Measurements from ENCODE around the gene CFAP300. TPM values are rescaled to one million over a fixed set of nuclear protein-coding genes. Genes with fewer than 3 reads are reported as not detected.

Gene CFAP300
- total RNA-seq, 1 donor from 2014 or later: 1.7 TPM

DNA sequence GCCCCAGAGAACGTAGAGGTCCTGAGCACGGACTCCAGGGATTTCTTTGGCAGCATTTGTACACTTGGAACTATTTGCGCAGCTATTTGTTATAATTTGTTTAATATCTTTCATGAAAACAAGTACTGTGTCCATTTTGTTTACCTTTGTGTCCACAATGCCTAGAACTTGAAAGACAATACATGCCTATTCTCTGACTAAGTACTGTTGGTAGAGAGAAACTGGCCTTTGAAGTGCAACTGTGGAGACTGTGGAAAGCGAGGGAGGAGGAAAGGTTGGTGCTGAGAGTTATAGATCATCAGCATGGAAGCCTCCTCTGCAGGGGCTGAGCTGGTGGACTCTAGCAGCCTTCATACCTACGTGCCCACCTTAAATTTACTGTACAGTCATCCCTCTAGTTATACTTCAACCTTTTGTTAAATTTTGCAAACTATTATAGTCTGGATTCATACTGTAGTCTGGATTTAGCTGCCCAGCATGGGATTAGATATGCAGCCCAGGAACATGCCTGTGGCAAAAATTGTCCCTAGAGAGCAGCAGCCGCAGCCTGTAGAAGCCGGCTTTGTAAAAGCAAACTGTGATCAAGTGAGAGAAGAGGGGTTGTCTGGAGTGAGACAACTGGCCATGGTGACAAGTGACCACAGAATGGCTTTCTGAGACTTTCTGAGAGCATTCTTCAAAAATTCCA is 38.8 kb downstream of the CFAP300 start:
- no peaks in the 10 kb centered on the region for H3K4me1 ChIP-seq
- TF ChIP-seq, protein P1, sequence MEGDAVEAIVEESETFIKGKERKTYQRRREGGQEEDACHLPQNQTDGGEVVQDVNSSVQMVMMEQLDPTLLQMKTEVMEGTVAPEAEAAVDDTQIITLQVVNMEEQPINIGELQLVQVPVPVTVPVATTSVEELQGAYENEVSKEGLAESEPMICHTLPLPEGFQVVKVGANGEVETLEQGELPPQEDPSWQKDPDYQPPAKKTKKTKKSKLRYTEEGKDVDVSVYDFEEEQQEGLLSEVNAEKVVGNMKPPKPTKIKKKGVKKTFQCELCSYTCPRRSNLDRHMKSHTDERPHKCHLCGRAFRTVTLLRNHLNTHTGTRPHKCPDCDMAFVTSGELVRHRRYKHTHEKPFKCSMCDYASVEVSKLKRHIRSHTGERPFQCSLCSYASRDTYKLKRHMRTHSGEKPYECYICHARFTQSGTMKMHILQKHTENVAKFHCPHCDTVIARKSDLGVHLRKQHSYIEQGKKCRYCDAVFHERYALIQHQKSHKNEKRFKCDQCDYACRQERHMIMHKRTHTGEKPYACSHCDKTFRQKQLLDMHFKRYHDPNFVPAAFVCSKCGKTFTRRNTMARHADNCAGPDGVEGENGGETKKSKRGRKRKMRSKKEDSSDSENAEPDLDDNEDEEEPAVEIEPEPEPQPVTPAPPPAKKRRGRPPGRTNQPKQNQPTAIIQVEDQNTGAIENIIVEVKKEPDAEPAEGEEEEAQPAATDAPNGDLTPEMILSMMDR (IDR thresholded peaks at IDR 0.05): no peak
- TF ChIP-seq POLR2A (IDR thresholded peaks at IDR 0.05): no peak
- TF ChIP-seq POLR2AphosphoS5 (IDR thresholded peaks at IDR 0.05; ENCODE audit: insufficient read depth in 1 of 2, low read depth in 1 of 2): no peak

DNA sequence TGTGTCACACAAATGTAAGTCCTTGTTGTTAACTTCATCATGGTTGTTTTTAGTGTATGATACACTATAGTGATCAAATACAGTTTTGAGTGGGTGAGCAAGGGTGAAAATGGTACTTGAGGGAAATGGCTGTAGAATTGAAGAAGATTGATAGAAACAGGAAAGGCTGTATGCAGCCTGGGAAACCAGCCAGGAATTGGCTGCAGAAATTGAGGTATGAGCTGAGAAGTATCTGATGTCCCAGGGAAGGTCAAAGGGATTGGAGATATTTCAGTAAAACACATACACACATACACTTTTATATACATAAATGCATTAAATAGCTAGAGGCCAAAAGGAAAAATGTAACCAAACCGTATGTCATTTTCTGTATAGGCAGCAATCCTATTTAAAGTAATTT is 49.9 kb downstream of the CFAP300 start:
- Histone ChIP-seq H3K27ac (no peak overlapping the region), H3K4me3 (no peak overlapping the region), H3K4me1 (no peaks in the 10 kb centered on the region), H3K9me3 (no peaks in the 10 kb centered on the region), H3K36me3 (no peaks in the 10 kb centered on the region), H3K27me3 (no peaks in the 10 kb centered on the region)
- TF ChIP-seq, protein P1 (IDR thresholded peaks at IDR 0.05): no peak
- TF ChIP-seq POLR2A (IDR thresholded peaks at IDR 0.05) (no peak), POLR2AphosphoS5 (IDR thresholded peaks at IDR 0.05; ENCODE audit: insufficient read depth in 1 of 2, low read depth in 1 of 2) (no peak)
- intact Hi-C loops (cut with DNase I): no loop called here
- DNase-seq (ENCODE audit: extremely low spot score in 2 of 2): no peak

More for the DNA sequence above, 38.8 kb downstream of the CFAP300 start:
- intact Hi-C loops (cut with DNase I): no loop called here
- Histone ChIP-seq H3K36me3 (no peaks in the 10 kb centered on the region), H3K27ac (no peak overlapping the region), H3K4me3 (no peak overlapping the region), H3K27me3 (no peaks in the 10 kb centered on the region), H3K9me3 (no peaks in the 10 kb centered on the region)
- DNase-seq (ENCODE audit: extremely low spot score in 2 of 2): no peak

DNA sequence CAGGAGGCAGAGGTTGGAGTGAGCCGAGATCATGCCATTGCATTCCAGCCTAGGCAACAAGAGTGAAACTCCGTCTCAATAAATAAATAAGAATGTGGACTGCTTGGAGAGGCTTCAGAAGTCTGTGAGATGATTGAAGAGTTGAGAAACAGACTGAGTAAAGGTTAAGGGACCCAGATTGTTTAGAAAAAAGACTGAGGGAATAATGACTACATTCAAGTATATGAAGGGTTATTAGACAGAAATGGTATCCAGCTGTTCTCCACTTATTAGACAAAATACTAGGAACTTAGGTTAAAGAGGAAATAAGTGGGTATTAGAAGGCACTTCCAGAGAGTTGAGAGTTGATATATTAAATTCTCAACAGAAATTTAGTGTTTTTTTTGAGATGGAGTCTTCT is 52.5 kb downstream of the CFAP300 start:
- intact Hi-C loops (cut with DNase I): no loop called here
- Histone ChIP-seq H3K36me3 (no peaks in the 10 kb centered on the region), H3K9me3 (no peaks in the 10 kb centered on the region), H3K27me3 (no peaks in the 10 kb centered on the region), H3K27ac (no peak overlapping the region), H3K4me1 (no peaks in the 10 kb centered on the region), H3K4me3 (no peak overlapping the region)
- no peak for TF ChIP-seq POLR2AphosphoS5 (IDR thresholded peaks at IDR 0.05; ENCODE audit: insufficient read depth in 1 of 2, low read depth in 1 of 2)
- TF ChIP-seq, protein P1 (IDR thresholded peaks at IDR 0.05): no peak
- TF ChIP-seq POLR2A (IDR thresholded peaks at IDR 0.05): no peak
- no peak for DNase-seq (ENCODE audit: extremely low spot score in 2 of 2)

DNA sequence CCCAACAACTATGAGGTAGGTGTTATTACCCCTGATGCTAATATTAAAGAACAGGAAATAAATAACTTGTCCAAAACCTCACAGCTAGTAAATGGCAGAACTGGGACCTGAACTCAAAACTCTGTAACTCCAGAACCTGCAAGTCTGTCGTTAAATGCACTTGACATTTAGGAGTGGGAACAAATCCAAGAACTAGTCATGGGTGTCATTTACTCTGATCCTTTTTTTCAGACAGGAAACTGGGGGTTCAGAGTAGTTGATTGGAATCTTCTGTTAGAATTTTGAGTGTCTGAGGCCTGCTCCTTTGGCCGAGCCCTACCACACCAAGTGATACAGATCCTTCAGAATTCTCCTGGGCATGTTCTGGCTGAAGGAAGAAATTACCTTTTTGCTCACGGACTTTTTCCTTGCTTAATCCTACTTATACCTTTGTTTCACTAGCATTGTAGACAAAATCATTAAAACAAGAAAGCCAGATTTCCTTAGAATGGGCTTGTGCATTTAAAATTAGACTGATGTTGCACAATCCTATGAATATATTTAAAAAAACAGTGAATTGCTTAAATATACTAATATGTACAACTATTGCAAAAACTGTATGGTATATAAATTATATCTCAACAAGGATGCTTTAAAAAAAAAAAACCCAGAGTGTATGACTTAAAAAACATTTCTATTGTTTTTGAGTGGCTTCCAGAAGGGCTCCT is 61.6 kb downstream of the CFAP300 start:
- Histone ChIP-seq H3K4me3 (no peak overlapping the region), H3K27me3 (no peaks in the 10 kb centered on the region), H3K36me3 (no peaks in the 10 kb centered on the region), H3K27ac (peak overlapping the region; percentile 99), H3K9me3 (no peaks in the 10 kb centered on the region), H3K4me1 (peaks cover 27% of the 10 kb centered on the region)
- TF ChIP-seq POLR2A (IDR thresholded peaks at IDR 0.05) (no peak), POLR2AphosphoS5 (IDR thresholded peaks at IDR 0.05; ENCODE audit: insufficient read depth in 1 of 2, low read depth in 1 of 2) (no peak)
- TF ChIP-seq, protein P1 (IDR thresholded peaks at IDR 0.05): no peak
- intact Hi-C loops (cut with DNase I): no loop called here
- DNase-seq (ENCODE audit: extremely low spot score in 2 of 2): no peak
